ENCODE results near the gene UBAP2. TPM values are rescaled to one million over a fixed set of nuclear protein-coding genes. Genes with fewer than 3 reads are reported as not detected.

UBAP2 gene
- polyA plus RNA-seq, 1 donor (not counting 4 experiments of a cell fraction or from before 2014, with no cell fraction given) = 16.3 TPM

GRCh38 chr9:34093578-34093977 is 44.9 kb upstream of the UBAP2 start:
- Histone ChIP-seq H3K9me3 (ENCODE audit: control insufficient read depth, low read depth, low read length) (no peaks in the 10 kb centered on the region), H2AFZ (ENCODE audit: control insufficient read depth, low read length) (no peak overlapping the region), H3K79me2 (ENCODE audit: control insufficient read depth, insufficient read depth, low read length) (no peaks in the 10 kb centered on the region), H3K27me3 (ENCODE audit: control insufficient read depth, extremely low read depth, insufficient read depth, low read length) (no peaks in the 10 kb centered on the region), H3K4me3 (ENCODE audit: control insufficient read depth in 2 of 3, extremely low read depth in 1 of 3, insufficient read depth in 2 of 3, low read depth in 1 of 3, low read length in 3 of 3) (no peak overlapping the region), H3K9ac (ENCODE audit: control insufficient read depth, extremely low read depth, insufficient read depth, low read length) (no peak overlapping the region), H3K4me2 (ENCODE audit: control insufficient read depth, extremely low read depth, insufficient read depth, low read depth, low read length) (no peak overlapping the region), H3K36me3 (ENCODE audit: control insufficient read depth in 2 of 2, extremely low read depth in 1 of 2, insufficient read depth in 2 of 2, low read length in 2 of 2) (peaks cover 27 to 28% of the 10 kb centered on the region in 2 experiments), H3K9me1 (ENCODE audit: control insufficient read depth, extremely low read depth, insufficient read depth, low read length) (no peaks in the 10 kb centered on the region), H3K4me1 (ENCODE audit: control insufficient read depth, extremely low read depth, insufficient read depth, low read length) (no peaks in the 10 kb centered on the region), H4K20me1 (ENCODE audit: control insufficient read depth, extremely low read depth, insufficient read depth, low read length) (no peaks in the 10 kb centered on the region), H3K27ac (ENCODE audit: control insufficient read depth, insufficient read depth, low read length) (no peak overlapping the region)
- FAIRE-seq = no peak
- dilution Hi-C loops (cut with MboI; ENCODE audit: extremely low pct_ligation_motif_present, low sequenced_read_pairs) = no loop called here
- no peak for DNase-seq (ENCODE audit: low read depth, low spot score)
- TF ChIP-seq CTCF (optimal IDR thresholded peaks at IDR 0.05 in 1 of 3, IDR thresholded peaks at IDR 0.05 in 1 of 3, conservative IDR thresholded peaks at IDR 0.05 in 1 of 3; ENCODE audit: extremely low read depth in 1 of 3, insufficient read depth in 2 of 3, low read length in 3 of 3) (no peak), EZH2 (IDR thresholded peaks at IDR 0.05; ENCODE audit: low read length) (no peak)

DNA sequence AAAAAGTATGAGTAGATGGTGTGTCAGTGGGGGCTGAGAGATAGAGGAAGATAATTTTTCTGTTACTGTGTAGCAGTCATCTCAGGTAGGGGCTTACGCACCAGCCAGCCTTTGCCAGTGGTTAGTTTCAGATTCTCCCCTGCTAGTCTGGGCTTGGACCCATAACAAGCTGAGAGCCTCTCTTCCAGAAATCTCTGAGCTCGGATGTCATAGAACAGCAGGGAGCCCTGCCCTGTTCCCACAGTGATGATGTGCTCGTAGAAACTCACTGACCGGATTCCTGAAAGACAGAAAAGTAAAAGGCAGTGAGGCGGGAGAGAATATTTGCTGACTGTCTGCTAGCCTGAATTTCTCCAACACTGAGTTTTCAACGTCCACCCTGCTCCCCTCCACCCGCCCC is 40.6 kb upstream of the UBAP2 start:
- no peak overlapping the region for H2AFZ ChIP-seq (ENCODE audit: control insufficient read depth, low read length)
- H3K9me1 ChIP-seq (ENCODE audit: control insufficient read depth, extremely low read depth, insufficient read depth, low read length) = no peaks in the 10 kb centered on the region
- H3K27me3 ChIP-seq (ENCODE audit: control insufficient read depth, extremely low read depth, insufficient read depth, low read length) = no peaks in the 10 kb centered on the region
- H4K20me1 ChIP-seq (ENCODE audit: control insufficient read depth, extremely low read depth, insufficient read depth, low read length) = no peaks in the 10 kb centered on the region
- H3K4me2 ChIP-seq (ENCODE audit: control insufficient read depth, extremely low read depth, insufficient read depth, low read depth, low read length) = no peak overlapping the region
- no peak overlapping the region for H3K4me3 ChIP-seq (ENCODE audit: control insufficient read depth in 2 of 3, extremely low read depth in 1 of 3, insufficient read depth in 2 of 3, low read depth in 1 of 3, low read length in 3 of 3)
- no peak overlapping the region for H3K9ac ChIP-seq (ENCODE audit: control insufficient read depth, extremely low read depth, insufficient read depth, low read length)
- dilution Hi-C loops (cut with MboI; ENCODE audit: extremely low pct_ligation_motif_present, low sequenced_read_pairs) = no loop called here
- no peaks in the 10 kb centered on the region for H3K9me3 ChIP-seq (ENCODE audit: control insufficient read depth, low read depth, low read length)
- H3K36me3 ChIP-seq (ENCODE audit: control insufficient read depth in 2 of 2, extremely low read depth in 1 of 2, insufficient read depth in 2 of 2, low read length in 2 of 2) = peaks cover 35 to 36% of the 10 kb centered on the region in 2 experiments
- FAIRE-seq = no peak
- DNase-seq (ENCODE audit: low read depth, low spot score) = no peak
- H3K27ac ChIP-seq (ENCODE audit: control insufficient read depth, insufficient read depth, low read length) = no peak overlapping the region
- H3K79me2 ChIP-seq (ENCODE audit: control insufficient read depth, insufficient read depth, low read length) = no peaks in the 10 kb centered on the region
- TF ChIP-seq CTCF (optimal IDR thresholded peaks at IDR 0.05 in 1 of 3, IDR thresholded peaks at IDR 0.05 in 1 of 3, conservative IDR thresholded peaks at IDR 0.05 in 1 of 3; ENCODE audit: extremely low read depth in 1 of 3, insufficient read depth in 2 of 3, low read length in 3 of 3) = no peak
- H3K4me1 ChIP-seq (ENCODE audit: control insufficient read depth, extremely low read depth, insufficient read depth, low read length) = no peaks in the 10 kb centered on the region
